Activated T-cell treated with anti-CD3 and anti-CD28 coated beads, Interleukin-2, amount 50 U/mL, for 24 hours (primary cell): ENCODE measurements around the gene CELA2A.
"Not testable (repeated sequence)": the region's sequence is repeated elsewhere in the genome, so short reads cannot be mapped to it uniquely, and the experiment has no call there.

Experiments
- DNase-seq: peaks from one replicate; pipeline ENCODE4 v3.0.0-alpha.2; 2020
- H3K27ac Mint-ChIP-seq: 2 replicates; pipeline ENCODE4 v1.8.0; 2020; ENCODE audit warnings: mild to moderate bottlenecking, mixed read lengths
- H3K27me3 Mint-ChIP-seq: 2 replicates; pipeline ENCODE4 v1.8.0; 2020; ENCODE audit warnings: mixed read lengths
- H3K36me3 Mint-ChIP-seq: 2 replicates; pipeline ENCODE4 v1.8.0; 2020; ENCODE audit warnings: low read depth, mixed read lengths
- H3K4me1 Mint-ChIP-seq: 2 replicates; pipeline ENCODE4 v1.8.0; 2020; ENCODE audit warnings: low read depth, mixed read lengths
- H3K4me3 Mint-ChIP-seq: 2 replicates; pipeline ENCODE4 v1.8.0; 2020; ENCODE audit warnings: mild to moderate bottlenecking, moderate library complexity, mixed read lengths
- H3K9me3 Mint-ChIP-seq: 2 replicates; pipeline ENCODE4 v1.8.0; 2020; ENCODE audit warnings: mixed read lengths

Gene CELA2A

DNA sequence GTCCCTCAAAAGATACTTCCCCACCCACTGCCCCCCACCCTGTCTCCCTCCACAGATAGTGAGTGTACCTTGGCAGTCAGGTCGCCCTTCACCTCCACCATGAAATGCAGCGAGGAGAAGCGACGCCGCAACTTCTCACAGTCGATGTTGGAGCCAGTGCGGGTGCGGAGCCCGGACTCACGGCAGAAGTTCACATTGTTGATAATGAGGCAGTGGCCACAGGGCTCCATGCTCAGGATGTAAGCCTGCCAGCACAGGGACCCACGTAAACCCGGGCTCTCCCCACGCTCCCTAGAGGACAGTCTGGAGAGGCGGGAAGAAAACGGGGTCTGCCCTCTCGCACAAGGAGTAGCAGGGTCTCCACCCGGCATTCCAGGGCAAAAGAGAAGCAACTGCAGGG lies 50.3 kb downstream of the CELA2A start:
- H3K27ac Mint-ChIP-seq: no peak overlapping the region
- H3K9me3 Mint-ChIP-seq: no peaks in the 10 kb centered on the region
- peaks cover 26% of the 10 kb centered on the region for H3K36me3 Mint-ChIP-seq
- no peaks in the 10 kb centered on the region for H3K4me1 Mint-ChIP-seq
- DNase-seq: no peak
- H3K27me3 Mint-ChIP-seq: no peaks in the 10 kb centered on the region
- H3K4me3 Mint-ChIP-seq: no peak overlapping the region

DNA sequence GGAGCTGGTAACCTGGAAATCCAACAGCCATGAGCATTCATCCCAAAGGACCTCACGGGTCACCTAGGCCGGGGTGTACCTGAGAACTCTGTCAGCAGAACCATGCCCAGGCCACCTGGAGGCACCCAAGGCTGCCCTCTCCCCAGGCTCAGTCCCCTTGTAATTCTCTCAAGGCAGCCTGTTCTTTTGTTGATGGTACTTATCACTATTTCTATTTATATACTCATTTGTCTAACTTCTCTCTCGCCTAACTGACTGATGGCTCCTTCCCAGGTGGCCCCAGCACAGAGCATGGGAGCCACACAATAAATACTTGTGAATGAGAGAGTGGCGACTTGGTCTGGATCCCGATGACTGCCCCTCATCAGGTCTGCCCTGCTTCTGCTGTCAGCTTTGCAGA lies 50.7 kb downstream of the CELA2A start:
- no peak overlapping the region for H3K4me3 Mint-ChIP-seq
- H3K36me3 Mint-ChIP-seq: peaks cover 28% of the 10 kb centered on the region
- no peaks in the 10 kb centered on the region for H3K4me1 Mint-ChIP-seq
- no peak for DNase-seq
- H3K27me3 Mint-ChIP-seq: no peaks in the 10 kb centered on the region
- H3K9me3 Mint-ChIP-seq: no peaks in the 10 kb centered on the region
- H3K27ac Mint-ChIP-seq: no peak overlapping the region

DNA sequence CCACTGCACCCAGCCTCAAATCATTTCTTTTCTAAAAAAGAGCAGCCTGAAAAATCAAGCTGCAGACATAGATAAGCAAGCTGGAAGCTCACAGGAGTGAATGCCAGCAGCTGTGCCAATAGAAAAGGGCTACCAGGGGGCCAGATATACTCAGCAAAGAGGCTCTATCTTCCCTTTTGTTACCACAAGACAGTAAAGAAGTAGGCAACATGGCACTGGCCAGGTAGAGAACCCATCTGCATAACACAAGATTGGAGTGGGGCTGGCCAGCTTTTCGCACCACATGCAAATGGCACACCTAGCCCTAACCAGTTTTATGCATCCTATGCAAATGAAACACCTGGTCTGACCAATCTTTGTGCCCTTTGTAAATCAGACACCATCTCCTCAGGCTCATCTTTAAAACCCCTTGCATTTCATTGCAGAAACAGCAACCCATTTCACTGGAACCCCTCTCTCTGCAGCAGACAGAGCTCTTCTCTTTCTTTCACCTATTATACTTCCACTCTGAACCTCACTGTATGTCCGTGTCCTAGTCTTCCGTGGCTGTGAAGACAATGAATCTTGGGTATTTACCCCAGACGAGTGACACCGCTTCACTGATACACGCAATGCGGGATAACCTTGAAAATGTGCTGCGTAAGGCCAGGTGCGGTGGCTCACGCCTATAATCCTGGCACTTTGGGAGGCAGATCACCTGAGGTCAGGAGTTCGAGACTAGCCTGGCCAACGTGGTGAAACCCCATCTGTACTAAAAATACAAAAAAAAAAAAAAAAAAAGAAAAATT lies 52.4 kb downstream of the CELA2A start:
- no peak overlapping the region for H3K4me3 Mint-ChIP-seq
- H3K9me3 Mint-ChIP-seq: no peaks in the 10 kb centered on the region
- no peak overlapping the region for H3K27ac Mint-ChIP-seq
- no peaks in the 10 kb centered on the region for H3K4me1 Mint-ChIP-seq
- H3K36me3 Mint-ChIP-seq: peaks cover 32% of the 10 kb centered on the region
- H3K27me3 Mint-ChIP-seq: no peaks in the 10 kb centered on the region
- DNase-seq: no peak

DNA sequence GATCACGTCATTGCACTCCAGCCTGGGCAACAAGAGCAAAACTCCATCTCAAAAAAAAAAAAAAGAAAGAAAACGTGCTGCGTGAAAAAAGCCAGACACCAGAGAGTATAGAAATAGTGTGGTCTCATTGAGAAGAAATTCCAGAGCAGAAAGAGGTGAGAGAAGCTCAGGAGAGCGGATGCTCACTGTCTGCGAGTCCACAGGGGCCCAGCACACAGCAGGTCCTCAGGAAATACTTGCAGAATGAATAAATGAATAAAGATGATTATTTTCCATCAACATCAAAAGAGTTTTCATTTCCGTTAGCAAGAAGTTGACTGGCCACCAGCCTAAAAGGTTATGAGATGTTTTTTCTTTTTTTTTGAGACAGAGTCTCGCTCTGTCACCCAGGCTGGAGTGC lies 53.1 kb downstream of the CELA2A start:
- H3K9me3 Mint-ChIP-seq: no peaks in the 10 kb centered on the region
- no peak overlapping the region for H3K4me3 Mint-ChIP-seq
- H3K4me1 Mint-ChIP-seq: peaks cover 4% of the 10 kb centered on the region
- H3K36me3 Mint-ChIP-seq: peaks cover 32% of the 10 kb centered on the region
- no peaks in the 10 kb centered on the region for H3K27me3 Mint-ChIP-seq
- no peak overlapping the region for H3K27ac Mint-ChIP-seq
- DNase-seq: no peak

DNA sequence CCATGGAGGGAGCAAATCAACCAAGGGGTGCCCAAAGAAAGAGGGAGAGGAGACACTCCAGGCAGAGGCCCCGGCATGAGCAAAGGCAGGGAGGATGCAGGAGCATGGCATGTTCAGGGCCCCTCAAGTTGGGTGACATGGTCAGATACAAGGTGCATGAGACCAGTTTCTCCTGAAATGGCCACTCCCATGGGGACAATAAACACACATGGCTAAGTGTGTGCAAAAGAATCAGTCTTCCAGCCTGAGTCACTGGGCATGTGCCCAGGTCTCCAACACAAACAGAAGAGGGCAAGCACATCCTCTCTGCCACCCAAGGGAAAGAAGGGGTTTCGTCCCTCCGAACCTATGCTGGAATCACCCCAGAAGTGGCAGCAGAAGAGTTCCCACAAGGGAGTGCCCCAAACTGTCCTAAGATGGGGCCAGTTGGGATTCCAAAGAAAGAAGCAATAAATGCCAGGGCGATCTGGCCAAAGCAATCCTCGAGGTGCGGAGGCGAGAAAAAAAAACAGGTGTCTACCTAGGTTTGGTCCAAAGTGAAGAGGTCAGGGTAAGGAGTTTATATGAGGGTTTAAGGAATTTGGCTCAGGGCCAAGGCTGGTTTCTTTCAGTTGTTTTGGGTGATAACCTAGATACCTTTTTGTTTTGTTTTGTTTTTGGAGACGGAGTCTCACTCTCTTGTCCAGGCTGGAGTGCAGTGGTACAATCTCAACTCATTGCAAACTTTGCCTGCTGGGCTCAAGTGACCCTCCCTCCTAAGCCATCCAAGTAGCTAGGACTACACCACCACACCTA lies 54.3 kb downstream of the CELA2A start:
- Mint-ChIP-seq H3K4me3 (no peak overlapping the region), H3K27ac (no peak overlapping the region)

DNA sequence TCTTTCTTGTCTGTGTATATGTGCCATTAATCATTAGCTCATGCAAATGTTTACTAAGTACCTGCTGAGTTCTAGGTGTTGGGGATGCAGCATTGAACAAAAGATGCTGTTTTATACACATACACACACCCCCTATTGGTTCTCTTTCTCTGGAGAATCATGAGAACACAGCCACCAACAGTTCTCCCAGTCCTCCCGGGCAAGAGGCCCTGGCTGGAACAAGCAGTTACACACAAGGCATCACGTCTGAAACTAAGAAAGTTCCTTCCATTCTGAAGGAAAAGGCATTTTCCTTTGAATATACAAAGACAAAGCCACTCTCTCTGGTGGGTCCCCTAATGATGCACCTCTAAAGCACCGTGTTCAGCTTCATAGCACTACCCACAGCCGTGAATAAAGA lies 56.7 kb downstream of the CELA2A start:
- Mint-ChIP-seq H3K9me3 (no peaks in the 10 kb centered on the region), H3K27ac (no peak overlapping the region), H3K36me3 (peaks cover 41% of the 10 kb centered on the region), H3K4me1 (peaks cover 13% of the 10 kb centered on the region), H3K27me3 (no peaks in the 10 kb centered on the region), H3K4me3 (no peak overlapping the region)
- DNase-seq: no peak

More for the DNA sequence above, 54.3 kb downstream of the CELA2A start:
- DNase-seq: no peak
- Mint-ChIP-seq H3K27me3 (no peaks in the 10 kb centered on the region), H3K9me3 (no peaks in the 10 kb centered on the region), H3K4me1 (peaks cover 13% of the 10 kb centered on the region), H3K36me3 (peaks cover 30% of the 10 kb centered on the region)

DNA sequence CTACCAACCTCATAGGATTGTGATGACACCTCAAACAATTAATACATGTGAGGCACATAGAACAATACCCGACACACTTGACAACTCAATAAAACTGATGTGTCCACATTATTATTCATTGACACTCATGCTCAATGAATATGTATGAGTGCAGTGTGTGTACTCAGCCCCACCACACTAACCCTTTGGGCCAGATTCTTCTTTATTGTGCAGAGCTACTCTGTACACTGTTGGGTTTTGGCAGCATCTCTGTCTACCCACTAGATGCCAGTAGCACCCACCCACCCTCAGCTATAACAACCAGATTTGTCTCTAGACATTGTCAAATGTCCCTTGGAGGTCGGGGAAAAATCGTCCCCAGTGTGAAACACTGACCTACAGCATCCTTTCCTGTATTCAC lies 57.4 kb downstream of the CELA2A start:
- H3K27ac Mint-ChIP-seq: peak overlapping the region; percentile 38
- no peaks in the 10 kb centered on the region for H3K27me3 Mint-ChIP-seq
- H3K4me3 Mint-ChIP-seq: no peak overlapping the region
- peaks cover 41% of the 10 kb centered on the region for H3K36me3 Mint-ChIP-seq
- no peak for DNase-seq
- no peaks in the 10 kb centered on the region for H3K9me3 Mint-ChIP-seq
- H3K4me1 Mint-ChIP-seq: peaks cover 13% of the 10 kb centered on the region

DNA sequence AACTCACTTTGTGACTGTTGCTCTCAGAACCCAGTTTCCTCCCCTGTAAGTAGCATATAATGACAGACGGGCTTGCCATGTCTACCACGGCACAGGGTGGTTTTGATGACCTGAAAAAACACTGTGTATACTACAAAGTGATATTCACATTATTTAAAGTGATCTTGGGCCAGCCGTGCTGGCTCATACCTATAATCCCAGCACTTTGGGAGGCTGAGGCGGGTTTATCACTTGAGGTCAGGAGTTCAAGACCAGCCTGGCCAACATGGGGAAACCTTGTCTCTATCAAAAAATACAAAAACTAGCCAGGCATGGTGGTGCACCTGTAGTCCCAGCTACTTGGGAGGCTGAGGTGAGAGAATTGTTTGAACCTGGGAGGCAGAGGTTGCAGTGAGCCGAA lies 58.0 kb downstream of the CELA2A start:
- H3K9me3 Mint-ChIP-seq, H3K4me3 Mint-ChIP-seq, H3K27ac Mint-ChIP-seq, DNase-seq, H3K27me3 Mint-ChIP-seq: not testable (repeated sequence)
- peaks cover 13% of the 10 kb centered on the region for H3K4me1 Mint-ChIP-seq
- H3K36me3 Mint-ChIP-seq: peaks cover 41% of the 10 kb centered on the region

DNA sequence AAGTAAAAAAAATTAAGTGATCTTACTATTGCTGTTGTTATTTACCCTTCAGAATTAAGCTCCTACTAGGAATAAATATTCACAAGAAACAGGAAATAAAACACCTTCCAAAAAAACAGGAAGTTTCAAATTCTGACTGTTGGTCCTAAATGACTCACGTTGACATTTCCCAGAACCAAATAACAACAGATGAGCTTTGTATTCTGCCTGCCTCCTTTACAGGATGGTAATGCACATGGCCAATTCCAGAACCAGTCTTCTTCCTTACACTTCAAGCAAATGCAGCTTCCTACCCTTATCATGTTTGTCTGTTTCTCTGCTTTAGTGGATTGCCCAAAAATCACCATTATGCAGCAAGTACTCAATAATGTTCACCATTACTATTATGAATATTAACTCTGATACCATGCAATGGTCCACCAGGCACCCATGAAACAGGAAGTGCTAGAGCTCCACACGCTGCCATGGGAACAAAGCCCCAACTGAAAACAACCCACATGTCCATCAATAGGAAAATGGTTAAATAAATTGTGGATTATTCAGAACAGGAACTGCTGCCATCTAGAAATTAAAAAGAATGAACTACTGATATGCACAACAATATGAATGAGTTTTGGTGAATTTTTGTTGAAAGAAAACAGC lies 58.6 kb downstream of the CELA2A start:
- no peaks in the 10 kb centered on the region for H3K9me3 Mint-ChIP-seq
- H3K4me3 Mint-ChIP-seq: no peak overlapping the region
- peaks cover 13% of the 10 kb centered on the region for H3K4me1 Mint-ChIP-seq
- peak overlapping the region; percentile 47 for H3K27ac Mint-ChIP-seq
- no peaks in the 10 kb centered on the region for H3K27me3 Mint-ChIP-seq
- H3K36me3 Mint-ChIP-seq: peaks cover 41% of the 10 kb centered on the region
- no peak for DNase-seq

DNA sequence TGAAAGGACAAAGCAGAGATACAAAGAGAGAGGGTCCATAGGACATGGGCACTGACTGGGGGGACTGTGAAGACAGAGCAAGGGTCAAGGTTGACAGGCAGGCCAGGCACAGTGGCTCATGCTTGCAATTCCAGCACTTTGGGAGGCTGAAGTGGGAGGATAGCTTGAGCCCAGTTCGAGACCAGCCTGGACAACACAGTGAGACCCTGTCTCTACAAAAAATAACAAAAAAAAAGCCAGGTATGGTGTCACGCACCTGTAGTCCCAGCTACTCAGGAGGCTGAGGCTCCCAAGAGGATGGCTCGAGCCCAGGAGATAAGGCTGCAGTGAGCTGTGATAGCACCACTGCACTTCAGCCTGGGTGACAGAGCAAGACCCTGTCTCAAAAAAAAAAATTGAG lies 63.1 kb downstream of the CELA2A start:
- Mint-ChIP-seq H3K4me1 (peaks cover 32% of the 10 kb centered on the region), H3K27me3 (no peaks in the 10 kb centered on the region), H3K36me3 (peaks cover 23% of the 10 kb centered on the region), H3K27ac (no peak overlapping the region), H3K4me3 (no peak overlapping the region), H3K9me3 (no peaks in the 10 kb centered on the region)
- DNase-seq: no peak

DNA sequence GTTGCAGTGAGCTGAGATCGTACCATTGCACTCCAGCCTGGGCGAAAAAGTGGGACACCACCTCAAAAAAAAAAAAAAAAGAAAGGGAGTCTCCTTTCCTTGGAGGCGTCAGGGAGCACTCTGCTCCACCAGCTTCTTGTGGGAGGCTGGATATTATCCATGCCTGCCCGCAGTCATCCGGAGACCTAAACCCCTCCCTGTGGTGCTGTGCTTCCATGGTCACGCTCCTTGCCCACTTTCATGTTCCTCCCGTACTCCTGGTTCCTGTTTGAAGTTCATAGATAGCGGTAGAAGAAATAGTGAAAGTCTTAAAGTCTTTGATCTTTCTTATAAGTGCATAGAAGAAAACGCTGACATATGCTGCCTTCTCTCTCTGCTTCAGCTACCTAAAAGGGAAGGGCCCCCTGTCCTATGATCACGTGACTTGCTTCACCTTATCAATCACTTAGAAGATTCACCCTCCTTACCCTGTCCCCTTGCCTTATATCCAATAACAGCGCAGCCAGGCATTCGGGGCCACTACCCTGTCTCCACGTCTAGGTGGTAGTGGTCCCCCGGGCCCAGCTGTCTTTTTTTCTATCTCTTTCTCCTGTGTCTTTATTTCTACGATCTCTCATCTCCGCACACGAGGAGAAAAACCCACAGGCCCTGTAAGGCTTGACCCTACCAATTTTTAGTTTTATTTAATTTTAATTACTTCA lies 64.8 kb downstream of the CELA2A start:
- not testable (repeated sequence) for H3K9me3 Mint-ChIP-seq, H3K27me3 Mint-ChIP-seq, H3K4me3 Mint-ChIP-seq, H3K27ac Mint-ChIP-seq, DNase-seq
- peaks cover 16% of the 10 kb centered on the region for H3K36me3 Mint-ChIP-seq
- H3K4me1 Mint-ChIP-seq: peaks cover 36% of the 10 kb centered on the region
